ENCODE data around the gene SEC61G. TPM values are rescaled to one million over a fixed set of nuclear protein-coding genes. Genes with fewer than 3 reads are reported as not detected.
A peak's percentile ranks its signal among the peaks of the same experiment; 100 is the strongest.

SEC61G gene
- polyA plus RNA-seq, 2 of the 4 experiments (the other 2 are of a cell fraction) = 356 to 421 TPM

DNA sequence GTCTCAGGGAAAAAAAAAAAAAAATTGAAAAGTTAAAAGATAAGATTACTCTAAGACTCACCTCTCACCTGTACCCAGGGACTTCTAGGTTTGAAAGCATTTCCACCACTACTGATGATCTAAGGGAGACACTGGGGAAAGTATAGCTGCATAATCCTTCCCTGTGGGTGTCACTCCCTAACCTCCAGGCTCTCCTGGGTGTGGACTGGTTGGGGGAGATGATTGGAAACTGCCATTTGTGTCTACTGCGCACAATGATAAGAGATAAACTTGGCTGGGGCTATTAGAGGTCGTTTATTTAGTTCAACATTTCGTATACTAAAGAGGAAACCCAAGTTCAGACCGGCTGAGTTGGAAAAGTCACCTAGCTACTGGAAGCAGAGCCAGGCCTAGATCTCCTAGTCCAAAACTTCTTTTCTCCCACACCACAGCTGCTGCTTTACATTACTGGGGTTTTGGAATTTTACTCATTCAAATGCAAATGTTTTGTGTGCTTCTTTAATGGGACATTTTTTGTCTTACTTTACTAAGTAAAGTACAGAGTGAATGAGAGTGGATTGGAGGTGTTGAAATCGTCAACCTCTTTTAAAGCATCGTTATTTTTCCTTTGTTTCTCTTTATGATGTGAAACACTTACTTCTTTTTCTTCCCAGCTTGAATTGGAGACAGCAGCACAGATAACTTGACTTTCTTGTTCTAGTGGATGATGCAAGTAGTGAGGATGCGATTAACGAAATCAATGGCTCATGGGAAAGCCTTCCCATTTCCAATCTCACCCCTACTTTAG, 22.3 kb upstream of the SEC61G start:
- Histone ChIP-seq H3K27ac (no peak overlapping the region), H3K4me2 (no peak overlapping the region), H3K4me3 (no peak overlapping the region), H3K4me1 (no peaks in the 10 kb centered on the region), H3K9me3 (no peaks in the 10 kb centered on the region)
- ATAC-seq (no peak), DNase-seq (ENCODE audit: low read depth in 1 of 2, low spot score in 1 of 2) (no peak), FAIRE-seq (no peak)
- no peak for TF ChIP-seq HDAC2 (IDR thresholded peaks at IDR 0.05)
- TF ChIP-seq, protein P1, sequence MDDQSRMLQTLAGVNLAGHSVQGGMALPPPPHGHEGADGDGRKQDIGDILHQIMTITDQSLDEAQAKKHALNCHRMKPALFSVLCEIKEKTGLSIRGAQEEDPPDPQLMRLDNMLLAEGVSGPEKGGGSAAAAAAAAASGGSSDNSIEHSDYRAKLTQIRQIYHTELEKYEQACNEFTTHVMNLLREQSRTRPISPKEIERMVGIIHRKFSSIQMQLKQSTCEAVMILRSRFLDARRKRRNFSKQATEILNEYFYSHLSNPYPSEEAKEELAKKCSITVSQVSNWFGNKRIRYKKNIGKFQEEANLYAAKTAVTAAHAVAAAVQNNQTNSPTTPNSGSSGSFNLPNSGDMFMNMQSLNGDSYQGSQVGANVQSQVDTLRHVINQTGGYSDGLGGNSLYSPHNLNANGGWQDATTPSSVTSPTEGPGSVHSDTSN (IDR thresholded peaks at IDR 0.05) = no peak
- no peak for TF ChIP-seq MAZ (IDR thresholded peaks at IDR 0.05; ENCODE audit: borderline replicate concordance, low read depth, low read length)
- no peak for TF ChIP-seq FOXS1 (CRISPR knock-in tag; IDR thresholded peaks at IDR 0.05)
- TF ChIP-seq SMC3 (IDR thresholded peaks at IDR 0.05) = no peak
- no peak for TF ChIP-seq POLR2AphosphoS2 (conservative IDR thresholded peaks at IDR 0.05; ENCODE audit: low read length)
- no peak for TF ChIP-seq FOSB (CRISPR knock-in tag; IDR thresholded peaks at IDR 0.05)
- no peak for TF ChIP-seq RFX5 (IDR thresholded peaks at IDR 0.05)
- no peak for TF ChIP-seq TFCP2L1 (CRISPR knock-in tag; IDR thresholded peaks at IDR 0.05)
- TF ChIP-seq, protein P2, sequence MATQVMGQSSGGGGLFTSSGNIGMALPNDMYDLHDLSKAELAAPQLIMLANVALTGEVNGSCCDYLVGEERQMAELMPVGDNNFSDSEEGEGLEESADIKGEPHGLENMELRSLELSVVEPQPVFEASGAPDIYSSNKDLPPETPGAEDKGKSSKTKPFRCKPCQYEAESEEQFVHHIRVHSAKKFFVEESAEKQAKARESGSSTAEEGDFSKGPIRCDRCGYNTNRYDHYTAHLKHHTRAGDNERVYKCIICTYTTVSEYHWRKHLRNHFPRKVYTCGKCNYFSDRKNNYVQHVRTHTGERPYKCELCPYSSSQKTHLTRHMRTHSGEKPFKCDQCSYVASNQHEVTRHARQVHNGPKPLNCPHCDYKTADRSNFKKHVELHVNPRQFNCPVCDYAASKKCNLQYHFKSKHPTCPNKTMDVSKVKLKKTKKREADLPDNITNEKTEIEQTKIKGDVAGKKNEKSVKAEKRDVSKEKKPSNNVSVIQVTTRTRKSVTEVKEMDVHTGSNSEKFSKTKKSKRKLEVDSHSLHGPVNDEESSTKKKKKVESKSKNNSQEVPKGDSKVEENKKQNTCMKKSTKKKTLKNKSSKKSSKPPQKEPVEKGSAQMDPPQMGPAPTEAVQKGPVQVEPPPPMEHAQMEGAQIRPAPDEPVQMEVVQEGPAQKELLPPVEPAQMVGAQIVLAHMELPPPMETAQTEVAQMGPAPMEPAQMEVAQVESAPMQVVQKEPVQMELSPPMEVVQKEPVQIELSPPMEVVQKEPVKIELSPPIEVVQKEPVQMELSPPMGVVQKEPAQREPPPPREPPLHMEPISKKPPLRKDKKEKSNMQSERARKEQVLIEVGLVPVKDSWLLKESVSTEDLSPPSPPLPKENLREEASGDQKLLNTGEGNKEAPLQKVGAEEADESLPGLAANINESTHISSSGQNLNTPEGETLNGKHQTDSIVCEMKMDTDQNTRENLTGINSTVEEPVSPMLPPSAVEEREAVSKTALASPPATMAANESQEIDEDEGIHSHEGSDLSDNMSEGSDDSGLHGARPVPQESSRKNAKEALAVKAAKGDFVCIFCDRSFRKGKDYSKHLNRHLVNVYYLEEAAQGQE (IDR thresholded peaks at IDR 0.05) = no peak
- TF ChIP-seq MYC (IDR thresholded peaks at IDR 0.05; ENCODE audit: borderline replicate concordance, low read length) = no peak
- TF ChIP-seq BHLHE40 (IDR thresholded peaks at IDR 0.05; ENCODE audit: low read depth, low read length) = no peak
- POLR2A ChIA-PET = interaction anchor here (1.2 kb wide), 1 partner anchor 473 kb away, joined by 5 read pairs; no protein-coding TSS in a partner anchor
- CTCF ChIA-PET = interaction anchor here (0.6 to 33.9 kb wide), 6 partner anchors 7 to 618 kb away, joined by 3 to 742 read pairs (median 6); no protein-coding TSS in a partner anchor
- WGBS (ENCODE audit: missing lambda C conversion rate) = 69% methylated on average over 8 of the region's 8 CpGs

DNA sequence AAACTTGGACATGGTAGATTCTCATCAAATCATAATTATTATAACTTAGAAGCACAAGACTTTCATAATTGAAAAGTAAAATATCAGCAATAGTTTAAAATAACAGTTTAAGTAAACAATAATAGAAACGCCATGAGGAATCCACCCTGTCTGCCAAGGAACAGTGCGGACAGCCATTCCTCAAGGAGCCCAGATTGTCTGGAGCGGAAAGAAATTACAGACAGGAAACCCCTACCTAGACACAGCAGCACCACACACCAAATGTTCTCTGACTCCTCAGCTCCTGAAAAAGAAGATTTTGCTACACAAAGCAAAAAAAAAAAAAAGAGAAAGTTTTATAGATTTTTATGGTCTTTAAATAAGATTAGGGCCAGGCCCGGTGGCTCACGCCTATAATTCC, 21.5 kb upstream of the SEC61G start:
- H3K27ac ChIP-seq = no peak overlapping the region
- no peaks in the 10 kb centered on the region for H3K4me1 ChIP-seq
- ChIA-PET POLR2A (no interaction called here), CTCF (interaction anchor here (0.6 to 33.9 kb wide), 5 partner anchors 8 to 618 kb away, joined by 3 to 742 read pairs (median 5); no protein-coding TSS in a partner anchor)
- ATAC-seq = no peak
- no peak for DNase-seq (ENCODE audit: low read depth in 1 of 2, low spot score in 1 of 2)
- TF ChIP-seq POLR2A (IDR thresholded peaks at IDR 0.05; ENCODE audit: low read length) (no peak), NFE2L2 (conservative IDR thresholded peaks at IDR 0.05; ENCODE audit: low read length) (no peak), EHMT2 (IDR thresholded peaks at IDR 0.05; ENCODE audit: low read depth) (no peak)
- no peak overlapping the region for H3K4me3 ChIP-seq
- no peak overlapping the region for H3K4me2 ChIP-seq
- no peaks in the 10 kb centered on the region for H3K9me3 ChIP-seq
- 71% methylated on average over 5 of the region's 5 CpGs for WGBS (ENCODE audit: missing lambda C conversion rate)
- FAIRE-seq = no peak

DNA sequence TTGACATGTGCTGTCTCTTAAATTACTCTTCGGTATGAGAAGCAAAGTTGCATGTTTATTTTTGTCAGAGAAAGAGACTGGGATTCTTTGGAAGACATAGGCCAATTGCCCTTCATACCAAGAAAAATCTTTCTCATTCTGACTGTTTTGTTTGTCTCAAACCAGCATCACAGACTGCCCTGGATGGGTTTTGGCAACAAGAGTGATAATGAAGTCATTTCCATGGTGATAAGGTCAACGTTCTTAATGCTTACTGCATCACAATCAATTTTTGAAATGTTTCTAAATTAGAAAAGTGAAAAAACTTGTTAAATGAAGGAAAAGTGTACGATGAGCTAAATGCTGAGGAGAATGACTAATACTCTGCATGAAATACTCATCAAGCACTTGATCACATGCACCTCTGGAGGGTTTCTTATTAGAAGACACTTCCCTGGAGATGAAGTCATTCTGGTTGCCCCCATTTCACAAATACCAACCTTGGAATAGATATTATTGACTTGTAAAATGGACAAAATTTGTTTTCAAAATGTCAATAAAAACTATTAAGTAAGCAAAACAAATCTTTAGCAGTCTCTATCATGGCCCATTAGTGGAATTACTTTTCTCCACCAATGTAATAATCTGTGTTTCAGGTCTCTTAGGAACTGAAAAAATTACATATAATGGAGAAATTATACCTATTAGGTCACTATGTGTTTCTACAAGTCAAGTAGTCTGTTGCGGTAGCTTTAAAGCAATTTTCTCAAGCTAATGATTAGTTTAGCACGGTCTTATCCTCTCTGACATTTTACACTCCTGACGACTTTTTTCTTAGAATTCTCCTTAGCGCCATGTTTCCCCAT, 19.9 kb upstream of the SEC61G start:
- POLR2A ChIA-PET = no interaction called here
- 83% methylated on average over 7 of the region's 7 CpGs for WGBS (ENCODE audit: missing lambda C conversion rate)
- DNase-seq (ENCODE audit: low read depth in 1 of 2, low spot score in 1 of 2) (no peak), FAIRE-seq (peak; percentile 49), ATAC-seq (no peak)
- Histone ChIP-seq H3K4me2 (no peak overlapping the region), H3K9me3 (no peaks in the 10 kb centered on the region), H3K4me1 (peaks cover 8% of the 10 kb centered on the region; the same call in 1 of the 3 replicates), H3K4me3 (no peak overlapping the region), H3K27ac (no peak overlapping the region)
- CTCF ChIA-PET = interaction anchor here (0.6 to 33.9 kb wide), 8 partner anchors 10 to 501 kb away, joined by 3 to 742 read pairs (median 4); no protein-coding TSS in a partner anchor
- TF ChIP-seq, protein P3, sequence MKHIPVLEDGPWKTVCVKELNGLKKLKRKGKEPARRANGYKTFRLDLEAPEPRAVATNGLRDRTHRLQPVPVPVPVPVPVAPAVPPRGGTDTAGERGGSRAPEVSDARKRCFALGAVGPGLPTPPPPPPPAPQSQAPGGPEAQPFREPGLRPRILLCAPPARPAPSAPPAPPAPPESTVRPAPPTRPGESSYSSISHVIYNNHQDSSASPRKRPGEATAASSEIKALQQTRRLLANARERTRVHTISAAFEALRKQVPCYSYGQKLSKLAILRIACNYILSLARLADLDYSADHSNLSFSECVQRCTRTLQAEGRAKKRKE (CRISPR knock-in tag; IDR thresholded peaks at IDR 0.05; ENCODE audit: low read depth) = no peak
- no peak for TF ChIP-seq JUN (IDR thresholded peaks at IDR 0.05)
- no peak for TF ChIP-seq CBX2 (IDR thresholded peaks at IDR 0.05; ENCODE audit: borderline replicate concordance, low read depth)
- no peak for TF ChIP-seq ESRRA (IDR thresholded peaks at IDR 0.05; ENCODE audit: borderline replicate concordance, low read length)
- TF ChIP-seq, protein P4, sequence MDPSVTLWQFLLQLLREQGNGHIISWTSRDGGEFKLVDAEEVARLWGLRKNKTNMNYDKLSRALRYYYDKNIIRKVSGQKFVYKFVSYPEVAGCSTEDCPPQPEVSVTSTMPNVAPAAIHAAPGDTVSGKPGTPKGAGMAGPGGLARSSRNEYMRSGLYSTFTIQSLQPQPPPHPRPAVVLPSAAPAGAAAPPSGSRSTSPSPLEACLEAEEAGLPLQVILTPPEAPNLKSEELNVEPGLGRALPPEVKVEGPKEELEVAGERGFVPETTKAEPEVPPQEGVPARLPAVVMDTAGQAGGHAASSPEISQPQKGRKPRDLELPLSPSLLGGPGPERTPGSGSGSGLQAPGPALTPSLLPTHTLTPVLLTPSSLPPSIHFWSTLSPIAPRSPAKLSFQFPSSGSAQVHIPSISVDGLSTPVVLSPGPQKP (IDR thresholded peaks at IDR 0.05; ENCODE audit: low read depth, low read length) = no peak
- no peak for TF ChIP-seq RCOR1 (IDR thresholded peaks at IDR 0.05; ENCODE audit: low read depth, low read length)
- TF ChIP-seq FOXS1 (CRISPR knock-in tag; IDR thresholded peaks at IDR 0.05) = no peak
